Panc1 (cell line): Measurements from ENCODE around the gene ODF4. TPM values are rescaled to one million over a fixed set of nuclear protein-coding genes. Genes with fewer than 3 reads are reported as not detected.

Source experiments
- ATAC-seq: fragments of 200-7000 bp; cut with Tn5 transposase; 2 replicates; pipeline ENCODE4 v1.9.1; 2020; ENCODE audit warnings: mild to moderate bottlenecking, moderate library complexity
- BruUV-seq: library from RNA; stranded (reverse); fragments of 400-500 nt; replicated peaks from 2 replicates; lab custom pipeline; 2021; lab: Mats Ljungman, UMichigan
- CTCF ChIA-PET: fragments of 300-600 bp; sonication (Branson Sonifier 250); formaldehyde crosslinking; loops from one replicate; lab custom pipeline; 2022; ENCODE audit warnings: antibody characterized with exemption; lab: Charles Lee
- POLR2A ChIA-PET: fragments of 300-600 bp; sonication (Branson Sonifier 250); formaldehyde crosslinking; loops from one replicate; lab custom pipeline; 2022; ENCODE audit warnings: antibody characterized with exemption; lab: Charles Lee
- DNase-seq: peaks from one replicate; pipeline ENCODE4 v3.0.0-alpha.2; 2010; ENCODE audit warnings: low read depth, low spot score
- H3K27ac ChIP-seq: 2 replicates; pipeline ENCODE4 v1.5.1; 2011; ENCODE audit warnings: mild to moderate bottlenecking, low read length, inconsistent platforms
- H3K27me3 ChIP-seq: fragments of 200-500 bp; sonication (Bioruptor generic); 2 replicates; pipeline ENCODE4 v1.6.0; 2014; ENCODE audit warnings: low read length, inconsistent platforms; ENCODE audit not compliant: control insufficient read depth, insufficient read depth
- H3K36me3 ChIP-seq: fragments of 200-500 bp; sonication (Bioruptor generic); 2 replicates; pipeline ENCODE4 v1.5.1; 2014; ENCODE audit warnings: inconsistent platforms, mild to moderate bottlenecking, low read length, moderate library complexity; ENCODE audit not compliant: control insufficient read depth, insufficient read depth
- H3K4me1 ChIP-seq: 2 replicates; pipeline ENCODE4 v1.5.1; 2011; ENCODE audit warnings: inconsistent platforms, mild to moderate bottlenecking, low read length, moderate library complexity; ENCODE audit not compliant: control insufficient read depth, insufficient read depth
- H3K4me3 ChIP-seq, 2 experiments: 2 replicates each; pipeline ENCODE4 v1.5.1; 2011 to 2012; ENCODE audit warnings: low read depth in 2 of 2, low read length in 2 of 2, mild to moderate bottlenecking in 2 of 2, inconsistent platforms in 1 of 2, moderate library complexity in 1 of 2
- H3K9me3 ChIP-seq: fragments of 200-500 bp; sonication (Bioruptor generic); 2 replicates; pipeline ENCODE4 v1.5.1; 2014; ENCODE audit warnings: low read depth, mild to moderate bottlenecking, inconsistent platforms, low read length, moderate library complexity; ENCODE audit not compliant: control insufficient read depth, insufficient read depth
- CTCF ChIP-seq: fragments of 450-650 bp; IDR thresholded peaks from 2 replicates; pipeline ENCODE4 v1.5.1; 2017; ENCODE audit warnings: mild to moderate bottlenecking
- POLR2AphosphoS5 ChIP-seq: IDR thresholded peaks from 2 replicates; pipeline ENCODE4 v1.6.1; 2012; ENCODE audit warnings: mild to moderate bottlenecking, low read depth, low read length, moderate library complexity
- REST ChIP-seq, 2 experiments: IDR thresholded peaks; 2 replicates each; pipeline ENCODE4 v1.6.1; 2011 to 2012; ENCODE audit warnings: low read depth in 2 of 2, control low read depth in 1 of 2, low read length in 1 of 2, mild to moderate bottlenecking in 1 of 2, moderate library complexity in 1 of 2; ENCODE audit not compliant: insufficient read depth in 1 of 2
- SIN3A ChIP-seq: IDR thresholded peaks from 2 replicates; pipeline ENCODE4 v1.6.1; 2012; ENCODE audit warnings: low read depth, mild to moderate bottlenecking, low read length, moderate library complexity, borderline replicate concordance; ENCODE audit not compliant: insufficient read depth
- TCF7L2 ChIP-seq: IDR thresholded peaks from 2 replicates; pipeline ENCODE4 v1.6.1; 2011; ENCODE audit warnings: mild to moderate bottlenecking, low read depth, low read length, inconsistent platforms
- in situ Hi-C: cut with HindIII; loops from 2 replicates; pipeline ENCODE4 v1.10.0; 2016; ENCODE audit warnings: low sequenced_read_pairs, low pct_unique_long_range_greater_than_20kb
- intact Hi-C: fragments of 100-400 bp; cut with micrococcal nuclease; formaldehyde crosslinking; loops from one replicate; pipeline ENCODE4 v1.10.0; 2022; ENCODE audit not compliant: unreplicated experiment
- total RNA-seq: library from RNA; stranded (reverse); gene quantifications from one replicate; pipeline ENCODE4 v1.2.1, GENCODE V29; 2021; ENCODE audit not compliant: unreplicated experiment

ODF4 gene
- total RNA-seq, 1 experiment from 2014 or later: not detected

- ChIA-PET POLR2A (interaction anchor here (0.6 kb wide), 1 partner anchor 19 kb away, joined by 3 read pairs; no protein-coding TSS in a partner anchor), CTCF (no interaction called here)
- ATAC-seq: no peak
Measured at GRCh38 chr17:8315764-8316217, 23.8 kb upstream of the ODF4 start.

More at GRCh38 chr17:8315764-8316217, 23.8 kb upstream of the ODF4 start:
- no peak for DNase-seq
- Histone ChIP-seq H3K4me3 (no peak overlapping the region), H3K9me3 (no peaks in the 10 kb centered on the region), H3K27ac (no peak overlapping the region), H3K27me3 (no peaks in the 10 kb centered on the region), H3K36me3 (no peaks in the 10 kb centered on the region), H3K4me1 (no peaks in the 10 kb centered on the region)
- BruUV-seq: no TSS peak
- TF ChIP-seq TCF7L2: no peak
- no peak for TF ChIP-seq CTCF
- no peak for TF ChIP-seq POLR2AphosphoS5
- TF ChIP-seq SIN3A: no peak
- TF ChIP-seq REST (IDR thresholded peaks at IDR 0.05; ENCODE audit: insufficient read depth in 1 of 2, low read depth in 2 of 2, low read length in 1 of 2): no peak
- intact Hi-C loops: no loop called here
- in situ Hi-C loops: no loop called here
